GM12873 (cell line): ENCODE results near the gene FXN.

Source experiments
- TF ChIP-seq, protein P1 (sequence below): IDR thresholded peaks from 2 replicates; pipeline ENCODE4 v1.5.1; 2012; ENCODE audit warnings: low read depth, mild to moderate bottlenecking, moderate library complexity, low read length, control low read depth; ENCODE audit not compliant: insufficient read depth; ENCODE audit errors: missing control alignments

The FXN gene

GRCh38 chr9:69109152-69109551 lies 73.6 kb downstream of the FXN start:
- TF ChIP-seq, protein P1, sequence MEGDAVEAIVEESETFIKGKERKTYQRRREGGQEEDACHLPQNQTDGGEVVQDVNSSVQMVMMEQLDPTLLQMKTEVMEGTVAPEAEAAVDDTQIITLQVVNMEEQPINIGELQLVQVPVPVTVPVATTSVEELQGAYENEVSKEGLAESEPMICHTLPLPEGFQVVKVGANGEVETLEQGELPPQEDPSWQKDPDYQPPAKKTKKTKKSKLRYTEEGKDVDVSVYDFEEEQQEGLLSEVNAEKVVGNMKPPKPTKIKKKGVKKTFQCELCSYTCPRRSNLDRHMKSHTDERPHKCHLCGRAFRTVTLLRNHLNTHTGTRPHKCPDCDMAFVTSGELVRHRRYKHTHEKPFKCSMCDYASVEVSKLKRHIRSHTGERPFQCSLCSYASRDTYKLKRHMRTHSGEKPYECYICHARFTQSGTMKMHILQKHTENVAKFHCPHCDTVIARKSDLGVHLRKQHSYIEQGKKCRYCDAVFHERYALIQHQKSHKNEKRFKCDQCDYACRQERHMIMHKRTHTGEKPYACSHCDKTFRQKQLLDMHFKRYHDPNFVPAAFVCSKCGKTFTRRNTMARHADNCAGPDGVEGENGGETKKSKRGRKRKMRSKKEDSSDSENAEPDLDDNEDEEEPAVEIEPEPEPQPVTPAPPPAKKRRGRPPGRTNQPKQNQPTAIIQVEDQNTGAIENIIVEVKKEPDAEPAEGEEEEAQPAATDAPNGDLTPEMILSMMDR: no peak

DNA sequence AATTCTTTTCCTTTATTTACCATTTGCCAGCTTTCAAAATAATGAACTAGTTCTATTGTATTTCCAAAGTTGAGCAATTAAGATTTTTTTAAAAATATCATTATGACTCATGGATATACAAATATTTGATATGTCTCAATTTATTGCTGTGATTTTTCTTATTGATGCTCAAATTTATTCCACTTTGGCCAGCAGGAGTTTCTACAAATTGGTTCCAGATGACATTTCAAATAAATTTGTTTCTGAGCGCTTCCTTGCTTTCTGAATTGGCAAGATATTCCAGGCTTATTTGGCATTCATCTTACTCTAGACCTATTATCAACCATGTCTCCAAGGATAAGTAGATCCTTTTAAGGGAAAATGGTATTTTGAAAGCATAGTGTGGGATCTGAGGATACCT lies 80.1 kb downstream of the FXN start:
- TF ChIP-seq, protein P1: no peak

DNA sequence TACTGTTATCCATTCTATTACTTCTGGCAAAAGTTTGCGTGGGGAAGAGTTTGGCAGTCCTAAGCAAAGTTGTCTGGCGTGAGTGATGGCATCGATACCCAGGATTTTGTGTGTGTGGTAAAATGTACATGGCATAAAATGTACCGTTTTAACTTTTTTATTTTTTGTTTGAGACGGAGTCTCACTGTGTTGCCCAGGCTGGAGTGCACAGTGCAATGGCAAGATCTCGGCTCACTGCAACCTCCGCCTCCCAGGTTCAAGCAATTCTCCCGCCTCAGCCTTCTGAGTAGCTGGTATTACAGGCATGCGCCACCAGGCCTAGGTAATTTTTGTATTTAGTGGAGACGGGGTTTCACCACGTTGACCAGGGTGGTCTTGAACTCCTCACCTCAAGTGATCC lies 83.1 kb downstream of the FXN start:
- TF ChIP-seq, protein P1: no peak

- TF ChIP-seq, protein P1: no peak
Observed at GRCh38 chr9:69120380-69121154, 85.0 kb downstream of the FXN start.

DNA sequence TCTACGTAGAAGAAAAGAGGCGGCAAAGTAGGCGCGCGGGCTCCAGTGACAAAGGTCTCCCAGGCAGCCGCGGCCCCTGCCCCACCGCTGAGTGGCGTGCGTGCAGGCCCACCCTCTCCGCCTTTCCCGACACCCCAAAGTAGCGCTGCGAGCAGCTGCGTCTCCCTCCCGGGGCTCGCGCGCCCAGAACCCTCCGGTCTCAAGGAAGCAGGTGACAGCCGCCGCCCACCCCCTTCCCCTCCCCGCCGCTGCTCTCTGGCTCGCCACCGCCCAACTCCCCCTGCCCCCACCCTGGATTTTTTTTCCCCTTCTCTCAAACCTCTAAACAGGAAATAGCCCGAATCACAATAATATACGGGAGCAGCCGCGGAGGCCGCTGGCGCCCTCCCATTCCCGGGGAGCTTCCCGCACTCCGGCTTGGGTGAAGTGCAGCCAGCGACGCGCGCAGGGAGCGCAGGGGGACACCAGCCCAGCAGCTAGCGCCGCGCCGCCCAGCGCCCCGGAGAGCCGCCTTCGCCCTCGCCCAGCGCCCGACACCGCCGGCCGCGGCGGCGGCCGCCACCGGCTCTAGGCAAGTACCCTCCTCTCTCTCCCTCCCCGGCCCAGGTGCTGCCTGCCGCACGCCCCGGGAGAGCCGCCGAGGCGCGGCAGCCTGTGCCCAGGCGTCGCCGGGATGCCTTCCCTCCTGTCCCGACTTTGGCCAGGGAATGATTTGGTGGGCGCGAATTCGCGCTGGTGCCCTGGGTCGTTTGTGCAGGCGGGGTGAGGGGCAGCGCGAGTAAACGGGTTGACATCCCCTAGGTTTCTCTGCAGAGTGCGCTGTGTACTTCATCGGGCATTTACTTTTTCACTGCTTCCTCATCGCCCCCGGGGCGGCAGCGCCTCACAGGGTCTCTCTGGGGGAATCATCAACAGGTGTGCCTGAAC lies 85.9 kb downstream of the FXN start:
- TF ChIP-seq, protein P1: peak; percentile 12

- TF ChIP-seq, protein P1: no peak
Observed at GRCh38 chr9:69122082-69122548, 86.6 kb downstream of the FXN start.

DNA sequence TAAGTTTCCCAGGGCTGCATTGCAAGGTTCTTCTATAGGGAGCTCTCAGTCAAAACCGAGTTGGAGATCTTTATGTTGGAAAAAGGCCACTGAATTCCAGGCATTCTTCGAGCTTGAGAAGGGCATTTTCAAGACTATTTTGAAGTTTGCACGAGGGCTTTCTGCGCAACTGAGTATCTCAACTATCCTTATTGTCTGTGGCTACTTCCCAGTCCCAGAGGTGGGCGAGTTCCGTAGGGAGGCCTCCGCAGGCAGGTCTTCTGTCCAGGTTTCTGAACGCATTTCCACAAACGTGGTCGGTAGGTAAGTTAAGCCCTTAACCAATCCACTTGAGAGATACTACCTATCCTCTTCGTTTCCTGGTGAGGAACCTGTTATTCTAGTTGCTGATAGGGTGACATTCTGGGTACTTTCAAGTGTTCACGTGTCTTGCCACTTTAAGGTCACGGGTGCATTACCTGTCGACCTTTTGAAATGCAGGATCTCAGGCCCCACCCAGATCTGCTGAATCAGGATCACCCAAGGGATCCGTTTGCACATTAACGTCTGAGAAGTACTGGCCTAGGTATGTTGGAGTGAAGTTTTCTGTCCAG lies 87.1 kb downstream of the FXN start:
- TF ChIP-seq, protein P1: no peak
